Cardiac septum (tissue), 1 donor: Measurements from ENCODE around the gene DESI2. TPM values are rescaled to one million over a fixed set of nuclear protein-coding genes. Genes with fewer than 3 reads are reported as not detected.

Experiments used
- DNase-seq: peaks from one replicate; pipeline ENCODE4 v3.0.0-alpha.2; 2020; ENCODE audit warnings: low spot score
- intact Hi-C: fragments of 100-400 bp; cut with DNase I; formaldehyde crosslinking; loops from one replicate; pipeline ENCODE4 v1.14.0; 2022
- total RNA-seq: library from RNA; stranded (reverse); fragmentation: NEBNext Ultra II Directional; extraction: Animal tissue kit (Norgen Biotek cat#: 25700); gene quantifications from one replicate; pipeline ENCODE4 v1.2.1, GENCODE V29; 2021
- donor health status: DM: no; HTN: no; CAD: no.

DESI2 gene
- total RNA-seq, 1 donor from 2014 or later: 23.0 TPM

- intact Hi-C loops: no loop called here
- no peak for DNase-seq
Measured at GRCh38 chr1:244695937-244696336, 43.0 kb downstream of the DESI2 start.

- intact Hi-C loops: no loop called here
- DNase-seq: no peak
Measured at GRCh38 chr1:244699741-244700140, 46.8 kb downstream of the DESI2 start.

GRCh38 chr1:244700808-244701207 is 47.9 kb downstream of the DESI2 start:
- no peak for DNase-seq
- intact Hi-C loops: no loop called here

GRCh38 chr1:244702620-244703019 is 49.7 kb downstream of the DESI2 start:
- intact Hi-C loops: no loop called here

GRCh38 chr1:244704107-244704506 is 51.2 kb downstream of the DESI2 start:
- intact Hi-C loops: no loop called here
- DNase-seq: no peak

More at GRCh38 chr1:244702620-244703019, 49.7 kb downstream of the DESI2 start:
- DNase-seq: no peak

- DNase-seq: no peak
- intact Hi-C loops: no loop called here
Measured at GRCh38 chr1:244705261-244706234, 52.6 kb downstream of the DESI2 start.

GRCh38 chr1:244709076-244709475 is 56.1 kb downstream of the DESI2 start:
- intact Hi-C loops: no loop called here
- DNase-seq: no peak

- intact Hi-C loops: no loop called here
- DNase-seq: no peak
Measured at GRCh38 chr1:244709476-244710368, 56.8 kb downstream of the DESI2 start.

GRCh38 chr1:244710474-244711062 is 57.6 kb downstream of the DESI2 start:
- DNase-seq: no peak
- intact Hi-C loops: no loop called here

- no peak for DNase-seq
- intact Hi-C loops: no loop called here
Measured at GRCh38 chr1:244712669-244713068, 59.7 kb downstream of the DESI2 start.

- intact Hi-C loops: no loop called here
- no peak for DNase-seq
Measured at GRCh38 chr1:244713332-244713731, 60.4 kb downstream of the DESI2 start.

- intact Hi-C loops: no loop called here
- DNase-seq: no peak
Measured at GRCh38 chr1:244727871-244728474, 75.0 kb downstream of the DESI2 start.

GRCh38 chr1:244730153-244730933 is 77.4 kb downstream of the DESI2 start:
- intact Hi-C loops: loop anchor here (5.0 kb wide), 1 partner anchor 78 kb away; the partner anchor contains the start of gene DESI2
- DNase-seq: no peak

GRCh38 chr1:244730934-244731434 is 78.1 kb downstream of the DESI2 start:
- DNase-seq: no peak
- intact Hi-C loops: loop anchor here (5.0 kb wide), 1 partner anchor 79 kb away; the partner anchor contains the start of gene DESI2

GRCh38 chr1:244731651-244732050 is 78.7 kb downstream of the DESI2 start:
- no peak for DNase-seq
- intact Hi-C loops: loop anchor here (5.0 kb wide), 1 partner anchor 79 kb away; the partner anchor contains the start of gene DESI2

GRCh38 chr1:244732851-244733450 is 80.0 kb downstream of the DESI2 start:
- no peak for DNase-seq
- intact Hi-C loops: loop anchor here (5.0 kb wide), 1 partner anchor 81 kb away; the partner anchor contains the start of gene DESI2

- DNase-seq: no peak
- intact Hi-C loops: no loop called here
Measured at GRCh38 chr1:244735404-244735803, 82.5 kb downstream of the DESI2 start.
